Glutamatergic neuron (in vitro differentiated cells): ENCODE measurements around the gene PDAP1. TPM values are rescaled to one million over a fixed set of nuclear protein-coding genes. Genes with fewer than 3 reads are reported as not detected.

ENCODE experiments used
- DNase-seq: peaks from one replicate; pipeline ENCODE4 v3.0.0; 2022
- H3K27ac Mint-ChIP-seq: one replicate; pipeline ENCODE4 v1.8.0; 2020; ENCODE audit warnings: mild to moderate bottlenecking, mixed read lengths, inconsistent platforms; ENCODE audit not compliant: unreplicated experiment
- H3K27me3 Mint-ChIP-seq: one replicate; pipeline ENCODE4 v1.8.0; 2020; ENCODE audit warnings: mild to moderate bottlenecking, moderate library complexity, mixed read lengths, inconsistent platforms; ENCODE audit not compliant: unreplicated experiment
- H3K36me3 Mint-ChIP-seq: one replicate; pipeline ENCODE4 v1.8.0; 2020; ENCODE audit warnings: mild to moderate bottlenecking, mixed read lengths, inconsistent platforms; ENCODE audit not compliant: unreplicated experiment
- H3K4me1 Mint-ChIP-seq: one replicate; pipeline ENCODE4 v1.8.0; 2020; ENCODE audit warnings: mild to moderate bottlenecking, low read depth, mixed read lengths, inconsistent platforms; ENCODE audit not compliant: unreplicated experiment
- H3K4me3 Mint-ChIP-seq: one replicate; pipeline ENCODE4 v1.8.0; 2020; ENCODE audit warnings: mild to moderate bottlenecking, mixed read lengths, inconsistent platforms; ENCODE audit not compliant: unreplicated experiment
- H3K9me3 Mint-ChIP-seq: one replicate; pipeline ENCODE4 v1.8.0; 2020; ENCODE audit warnings: mild to moderate bottlenecking, moderate library complexity, mixed read lengths, inconsistent platforms; ENCODE audit not compliant: unreplicated experiment
- CTCF ChIP-seq: fragments of 200-600 bp; sonication (generic); IDR thresholded peaks from one replicate; pipeline ENCODE4 v1.5.0; 2021; ENCODE audit not compliant: partially characterized antibody, unreplicated experiment
- total RNA-seq: library from RNA; stranded (reverse); fragmentation: NEBNext Ultra II Directional; extraction: Animal tissue kit (Norgen Biotek cat#: 25700); gene quantifications from one replicate; pipeline ENCODE4 v1.2.1, GENCODE V29; 2021; ENCODE audit not compliant: unreplicated experiment

The PDAP1 gene
- total RNA-seq, 1 donor from 2014 or later = 134 TPM

DNA sequence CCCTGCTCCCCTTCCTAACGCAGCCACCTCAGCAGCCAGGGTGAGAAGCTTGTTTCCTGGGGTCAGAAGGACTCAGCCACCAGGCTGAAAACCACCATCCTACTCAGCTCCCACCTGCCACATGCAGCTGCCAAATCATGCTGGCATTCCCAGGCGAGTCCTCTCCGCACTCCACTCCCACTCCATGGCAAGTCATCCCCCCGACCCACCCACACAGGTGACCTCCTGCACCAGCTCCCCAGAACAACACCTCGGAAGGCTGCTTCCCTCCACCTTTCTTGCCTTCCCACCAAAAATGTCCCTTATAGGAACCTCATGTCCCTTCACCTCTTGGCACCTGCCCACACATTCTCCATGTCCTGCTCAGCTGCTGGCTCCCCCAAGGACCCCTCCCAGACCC is 4.6 kb downstream of the PDAP1 start:
- no peak for DNase-seq
- Mint-ChIP-seq H3K36me3 (peaks cover 6% of the 10 kb centered on the region), H3K27me3 (peaks cover 5% of the 10 kb centered on the region), H3K27ac (peak overlapping the region; percentile 93), H3K4me1 (peaks cover 18% of the 10 kb centered on the region), H3K4me3 (no peak overlapping the region), H3K9me3 (peaks cover 4% of the 10 kb centered on the region)
- no peak for TF ChIP-seq CTCF

DNA sequence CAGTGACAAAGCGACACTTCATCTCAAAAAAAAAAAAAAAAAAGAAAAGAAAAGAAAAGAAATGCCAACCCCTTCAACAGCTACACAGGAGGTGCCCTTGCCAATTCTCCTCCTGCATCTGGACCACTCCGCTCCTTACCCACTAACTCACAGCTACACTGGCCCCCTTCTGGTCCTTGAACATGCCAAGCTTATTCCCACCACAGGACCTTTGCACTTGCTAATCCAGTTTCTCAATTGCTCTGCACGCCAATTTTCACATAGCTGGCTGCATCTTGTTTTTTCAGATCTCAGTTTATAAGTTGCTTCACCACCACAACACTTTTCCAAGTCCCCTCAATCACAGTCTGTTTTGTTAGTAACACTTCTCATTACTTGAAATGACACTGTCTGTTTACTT is 5.5 kb downstream of the PDAP1 start:
- no peak overlapping the region for H3K27ac Mint-ChIP-seq

GRCh38 chr7:99399597-99399996 is 8.8 kb downstream of the PDAP1 start:
- Mint-ChIP-seq H3K4me3 (no peak overlapping the region), H3K36me3 (peaks cover 6% of the 10 kb centered on the region), H3K27me3 (peaks cover 3% of the 10 kb centered on the region), H3K27ac (no peak overlapping the region), H3K9me3 (peaks cover 4% of the 10 kb centered on the region), H3K4me1 (peaks cover 7% of the 10 kb centered on the region)
- TF ChIP-seq CTCF = no peak
- DNase-seq = no peak

More for the DNA sequence above, 5.5 kb downstream of the PDAP1 start:
- H3K4me3 Mint-ChIP-seq = peak overlapping the region; percentile 59
- DNase-seq = no peak
- no peak for TF ChIP-seq CTCF
- H3K27me3 Mint-ChIP-seq = peaks cover 5% of the 10 kb centered on the region
- H3K4me1 Mint-ChIP-seq = peaks cover 18% of the 10 kb centered on the region
- peaks cover 6% of the 10 kb centered on the region for H3K9me3 Mint-ChIP-seq
- H3K36me3 Mint-ChIP-seq = peaks cover 6% of the 10 kb centered on the region

DNA sequence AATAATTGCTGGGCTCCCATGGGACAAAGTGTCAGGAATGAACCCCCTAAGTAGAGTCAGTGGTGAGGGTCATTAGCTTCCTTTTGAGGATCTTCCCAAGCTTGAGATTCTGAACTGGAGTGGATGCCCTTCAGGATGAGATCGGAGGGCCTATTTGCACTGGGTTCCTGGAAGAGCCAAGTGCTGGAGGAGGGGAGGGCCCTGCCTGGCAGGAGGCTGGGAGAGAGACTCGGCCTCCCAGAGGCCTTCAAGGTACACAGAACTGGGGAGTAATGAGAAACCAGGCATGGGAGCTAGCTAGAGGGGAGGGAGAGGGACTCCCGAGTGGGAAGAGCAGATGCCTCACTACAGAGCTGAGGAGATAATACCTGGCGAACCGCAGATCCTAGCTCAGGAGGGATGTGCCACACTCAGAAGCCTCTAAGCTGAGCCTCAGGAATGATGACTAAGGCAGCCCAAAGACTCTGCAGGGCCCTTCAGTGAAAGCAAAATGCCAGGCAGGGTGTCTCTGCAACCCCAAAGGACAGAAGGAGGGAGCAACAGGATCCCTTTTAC is 9.4 kb downstream of the PDAP1 start:
- H3K9me3 Mint-ChIP-seq = peaks cover 5% of the 10 kb centered on the region
- H3K27me3 Mint-ChIP-seq = peaks cover 3% of the 10 kb centered on the region
- H3K27ac Mint-ChIP-seq = peak overlapping the region; percentile 77
- peaks cover 2% of the 10 kb centered on the region for H3K4me1 Mint-ChIP-seq
- H3K36me3 Mint-ChIP-seq = peaks cover 6% of the 10 kb centered on the region
- H3K4me3 Mint-ChIP-seq = no peak overlapping the region
- DNase-seq = no peak
- TF ChIP-seq CTCF = no peak

- DNase-seq = no peak
- peaks cover 10% of the 10 kb centered on the region for H3K27me3 Mint-ChIP-seq
- H3K4me3 Mint-ChIP-seq = peak overlapping the region; percentile 16
- H3K36me3 Mint-ChIP-seq = no peaks in the 10 kb centered on the region
- no peak for TF ChIP-seq CTCF
- H3K4me1 Mint-ChIP-seq = no peaks in the 10 kb centered on the region
- peaks cover 9% of the 10 kb centered on the region for H3K9me3 Mint-ChIP-seq
- peak overlapping the region; percentile 1 for H3K27ac Mint-ChIP-seq
Measured at GRCh38 chr7:99397297-99397983, 11.0 kb downstream of the PDAP1 start.
